ENCODE results near the gene CNNM2.

DNA sequence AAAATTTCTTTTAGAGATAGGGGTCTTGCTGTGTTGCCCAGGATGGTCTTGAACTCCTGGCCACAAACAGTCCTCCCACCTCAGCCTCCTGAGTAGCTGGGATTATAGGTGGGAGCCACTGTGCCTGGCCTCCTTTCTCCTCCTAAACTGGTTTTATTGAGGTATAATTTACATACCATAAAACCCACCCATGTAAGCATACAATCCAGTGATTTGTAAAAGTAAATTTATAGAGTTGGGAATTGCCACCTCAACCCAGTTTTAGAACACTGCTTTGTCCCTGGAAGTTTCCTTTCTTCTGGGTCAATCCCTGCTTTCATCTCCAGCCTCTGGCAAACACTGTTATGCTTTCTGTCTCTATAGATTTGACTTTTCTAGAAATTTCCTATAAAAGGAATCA is 49.0 kb downstream of the CNNM2 start:
- TF ChIP-seq CTCF (IDR thresholded peaks at IDR 0.05) (no peak), POLR2A (IDR thresholded peaks at IDR 0.05) (no peak)
